ENCODE measurements around the gene TP53BP2.

TP53BP2 gene

GRCh38 chr1:223747838-223748335 is 97.9 kb downstream of the TP53BP2 start:
- Histone ChIP-seq H3K4me3 (replicated peaks; ENCODE audit: insufficient read depth, low read length) (no peak overlapping the region), H3K27me3 (ENCODE audit: insufficient read depth, poor library complexity, severe bottlenecking) (no peaks in the 10 kb centered on the region), H3K27ac (replicated peaks) (no peak overlapping the region)
- TF ChIP-seq GABPA (IDR thresholded peaks at IDR 0.05; ENCODE audit: low read depth): no peak
- TF ChIP-seq, protein P1, sequence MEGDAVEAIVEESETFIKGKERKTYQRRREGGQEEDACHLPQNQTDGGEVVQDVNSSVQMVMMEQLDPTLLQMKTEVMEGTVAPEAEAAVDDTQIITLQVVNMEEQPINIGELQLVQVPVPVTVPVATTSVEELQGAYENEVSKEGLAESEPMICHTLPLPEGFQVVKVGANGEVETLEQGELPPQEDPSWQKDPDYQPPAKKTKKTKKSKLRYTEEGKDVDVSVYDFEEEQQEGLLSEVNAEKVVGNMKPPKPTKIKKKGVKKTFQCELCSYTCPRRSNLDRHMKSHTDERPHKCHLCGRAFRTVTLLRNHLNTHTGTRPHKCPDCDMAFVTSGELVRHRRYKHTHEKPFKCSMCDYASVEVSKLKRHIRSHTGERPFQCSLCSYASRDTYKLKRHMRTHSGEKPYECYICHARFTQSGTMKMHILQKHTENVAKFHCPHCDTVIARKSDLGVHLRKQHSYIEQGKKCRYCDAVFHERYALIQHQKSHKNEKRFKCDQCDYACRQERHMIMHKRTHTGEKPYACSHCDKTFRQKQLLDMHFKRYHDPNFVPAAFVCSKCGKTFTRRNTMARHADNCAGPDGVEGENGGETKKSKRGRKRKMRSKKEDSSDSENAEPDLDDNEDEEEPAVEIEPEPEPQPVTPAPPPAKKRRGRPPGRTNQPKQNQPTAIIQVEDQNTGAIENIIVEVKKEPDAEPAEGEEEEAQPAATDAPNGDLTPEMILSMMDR (IDR thresholded peaks at IDR 0.05; ENCODE audit: insufficient read depth, low read length): no peak
- no peak for TF ChIP-seq SPI1 (IDR thresholded peaks at IDR 0.05; ENCODE audit: borderline replicate concordance, low read depth)
- TF ChIP-seq POLR2AphosphoS5 (IDR thresholded peaks at IDR 0.05; ENCODE audit: low read depth): no peak
- no peak for TF ChIP-seq REST (IDR thresholded peaks at IDR 0.05; ENCODE audit: insufficient replicate concordance, low read depth)
- no peak for DNase-seq (ENCODE audit: low read depth in 1 of 2, low spot score in 1 of 2)

DNA sequence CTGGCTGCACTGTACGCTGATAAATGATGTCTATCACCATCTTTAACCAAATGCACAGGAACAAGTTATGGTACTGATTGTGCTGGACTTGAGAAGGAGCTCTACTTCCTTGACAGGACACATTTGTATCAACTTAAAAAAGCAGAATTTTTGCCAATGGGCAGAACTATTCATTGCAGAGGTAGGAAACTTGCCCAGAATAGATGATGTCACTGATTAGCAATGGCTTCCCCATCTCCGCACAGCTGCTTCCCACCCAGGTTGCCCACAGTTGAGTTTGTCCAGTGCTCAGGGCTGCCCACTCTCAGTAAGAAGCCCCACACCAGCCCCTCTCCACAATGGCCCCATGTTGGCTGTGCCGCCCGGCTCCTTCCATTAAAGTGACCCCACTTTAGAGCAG is 100.0 kb downstream of the TP53BP2 start:
- H3K27ac ChIP-seq (replicated peaks): no peak overlapping the region
- H3K27me3 ChIP-seq (ENCODE audit: insufficient read depth, poor library complexity, severe bottlenecking): no peaks in the 10 kb centered on the region
- TF ChIP-seq GABPA (IDR thresholded peaks at IDR 0.05; ENCODE audit: low read depth) (no peak), SPI1 (IDR thresholded peaks at IDR 0.05; ENCODE audit: borderline replicate concordance, low read depth) (no peak), POLR2AphosphoS5 (IDR thresholded peaks at IDR 0.05; ENCODE audit: low read depth) (no peak), REST (IDR thresholded peaks at IDR 0.05; ENCODE audit: insufficient replicate concordance, low read depth) (no peak)
- TF ChIP-seq, protein P1 (IDR thresholded peaks at IDR 0.05; ENCODE audit: insufficient read depth, low read length): no peak
- DNase-seq (ENCODE audit: low read depth in 1 of 2, low spot score in 1 of 2): no peak
- H3K4me3 ChIP-seq (replicated peaks; ENCODE audit: insufficient read depth, low read length): no peak overlapping the region

GRCh38 chr1:223742856-223743517 is 102.8 kb downstream of the TP53BP2 start:
- DNase-seq (ENCODE audit: low read depth in 1 of 2, low spot score in 1 of 2): no peak
- no peak overlapping the region for H3K27ac ChIP-seq (replicated peaks)
- no peaks in the 10 kb centered on the region for H3K27me3 ChIP-seq (ENCODE audit: insufficient read depth, poor library complexity, severe bottlenecking)
- TF ChIP-seq REST (IDR thresholded peaks at IDR 0.05; ENCODE audit: insufficient replicate concordance, low read depth) (no peak), POLR2AphosphoS5 (IDR thresholded peaks at IDR 0.05; ENCODE audit: low read depth) (no peak), GABPA (IDR thresholded peaks at IDR 0.05; ENCODE audit: low read depth) (no peak)
- no peak overlapping the region for H3K4me3 ChIP-seq (replicated peaks; ENCODE audit: insufficient read depth, low read length)
